NCI-H2029 (cell line): Measurements from ENCODE around the gene MFAP5.
"Not testable (repeated sequence)": the region's sequence is repeated elsewhere in the genome, so short reads cannot be mapped to it uniquely, and the experiment has no call there.

Source experiments
- DNase-seq: peaks from one replicate; lab custom pipeline; 2025; lab: John Stamatoyannopoulos, UW

MFAP5 gene

DNA sequence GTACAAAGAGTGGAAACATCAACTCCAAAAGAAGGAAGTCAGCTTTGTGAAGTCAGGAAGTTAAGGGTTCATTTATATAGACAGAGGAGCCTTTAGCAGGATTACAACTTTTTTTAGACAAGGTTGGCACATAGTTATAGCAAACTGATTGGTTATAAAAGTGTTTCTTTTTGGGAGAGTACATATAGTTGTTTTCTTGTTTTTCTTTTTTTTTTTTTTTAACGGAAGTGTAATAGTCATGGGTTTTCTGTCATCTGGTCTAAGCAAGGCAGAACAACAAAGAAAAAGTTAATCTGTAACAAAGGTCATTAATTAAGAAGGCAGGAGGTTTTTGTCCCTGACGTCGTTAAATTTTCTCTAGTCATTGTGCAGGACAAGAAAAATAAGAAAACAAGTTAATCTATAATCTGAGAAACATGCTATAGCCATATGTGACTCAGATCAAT, 13.0 kb upstream of the MFAP5 start:
- DNase-seq: no peak

DNA sequence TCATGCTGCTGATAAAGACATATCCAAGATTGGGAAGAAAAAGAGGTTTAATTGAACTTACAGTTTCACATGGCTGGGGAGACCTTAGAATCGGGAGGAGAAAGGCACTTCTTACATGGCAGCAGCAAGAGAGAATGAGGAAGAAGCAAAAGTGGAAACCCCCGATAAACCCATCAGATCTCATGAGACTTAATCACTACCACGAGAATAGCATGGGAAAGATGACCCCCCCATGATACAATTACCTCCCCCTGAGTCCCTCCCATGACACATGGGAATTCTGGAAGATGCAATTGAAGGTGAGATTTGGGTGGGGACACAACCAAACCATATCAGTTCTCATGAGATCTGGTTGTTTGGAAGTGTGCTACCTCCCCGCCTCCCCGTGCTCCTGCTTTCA, 9.8 kb upstream of the MFAP5 start:
- DNase-seq: no peak

- DNase-seq: no peak
These were observed 5.8 kb upstream of the MFAP5 start for GRCh38 chr12:8668441-8668840.

DNA sequence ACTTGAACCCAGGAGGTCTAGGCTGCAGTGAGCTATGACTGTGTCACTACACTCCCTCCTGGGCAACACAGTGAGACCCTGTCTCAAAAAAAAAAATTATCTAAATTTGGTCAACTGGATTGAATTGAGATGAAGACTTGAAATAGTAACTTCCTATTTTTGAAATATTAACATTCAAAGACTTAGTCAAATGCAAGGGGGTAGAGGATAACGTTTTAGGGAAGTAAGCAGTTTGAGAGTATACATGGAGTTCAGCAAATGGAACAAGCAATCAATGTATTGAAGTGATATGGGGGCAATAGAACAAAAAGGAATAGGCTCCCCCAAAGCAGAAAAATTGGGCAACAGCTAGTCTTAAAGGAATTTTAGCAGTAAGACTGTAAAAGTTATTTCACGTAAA, 4.6 kb upstream of the MFAP5 start:
- DNase-seq: no peak

GRCh38 chr12:8665759-8666158, 3.1 kb upstream of the MFAP5 start:
- DNase-seq: no peak

DNA sequence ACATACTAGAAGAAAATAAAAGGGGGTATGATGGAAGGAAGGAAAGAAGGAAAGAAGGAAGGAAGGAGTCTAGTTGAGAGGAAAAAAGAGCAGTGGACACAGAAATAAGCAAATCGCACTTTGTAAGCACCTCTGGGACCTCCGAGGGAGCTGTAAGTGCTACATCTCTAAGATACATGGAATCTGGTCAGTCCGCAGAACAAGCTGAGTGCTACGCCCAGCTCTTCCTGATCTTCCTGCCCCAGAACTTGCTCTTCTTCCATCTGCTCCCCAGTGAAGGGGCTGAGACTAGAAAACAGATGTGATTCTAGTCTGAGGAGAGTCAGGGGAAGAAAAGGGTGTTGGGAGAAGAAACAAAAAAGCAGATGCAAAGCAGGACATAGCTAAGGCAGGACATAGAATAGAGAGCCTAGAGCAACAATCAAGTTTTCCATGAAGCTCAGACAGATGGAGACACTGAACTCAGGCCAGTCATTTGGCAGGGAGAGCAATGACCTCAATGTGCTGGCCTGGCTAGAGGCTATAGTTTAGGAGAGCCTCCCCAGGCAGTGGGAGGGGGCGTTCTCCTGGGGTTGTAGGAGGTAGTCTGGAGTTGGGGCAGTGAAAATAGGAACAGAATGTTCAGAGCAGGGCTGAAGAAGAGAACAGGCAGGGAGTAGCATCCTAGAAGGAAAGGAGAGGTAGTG, 1.7 kb upstream of the MFAP5 start:
- no peak for DNase-seq

GRCh38 chr12:8661751-8662150, 875 bp downstream of the MFAP5 start:
- no peak for DNase-seq

DNA sequence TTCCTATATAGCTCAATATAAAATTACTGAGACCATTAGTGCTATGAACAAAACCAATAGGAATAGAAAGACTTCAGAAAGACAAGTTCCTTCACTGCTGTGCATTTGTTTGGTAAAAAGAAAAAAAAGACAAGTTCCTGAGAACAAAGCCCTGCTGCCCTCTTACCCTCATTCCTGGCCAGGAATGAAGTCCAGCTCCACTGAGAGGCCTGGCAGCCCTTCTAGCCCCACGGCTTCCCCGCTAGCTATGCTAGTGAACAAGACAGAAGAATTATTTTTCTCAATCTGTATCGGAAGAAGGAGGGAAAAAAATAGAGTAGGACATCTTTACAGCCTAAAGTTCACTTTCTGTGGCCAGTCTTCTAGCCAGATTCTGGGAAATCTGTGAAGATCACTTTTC, 1.6 kb downstream of the MFAP5 start:
- DNase-seq: no peak

- DNase-seq: no peak
These were observed 4.3 kb downstream of the MFAP5 start for GRCh38 chr12:8658346-8658745.

DNA sequence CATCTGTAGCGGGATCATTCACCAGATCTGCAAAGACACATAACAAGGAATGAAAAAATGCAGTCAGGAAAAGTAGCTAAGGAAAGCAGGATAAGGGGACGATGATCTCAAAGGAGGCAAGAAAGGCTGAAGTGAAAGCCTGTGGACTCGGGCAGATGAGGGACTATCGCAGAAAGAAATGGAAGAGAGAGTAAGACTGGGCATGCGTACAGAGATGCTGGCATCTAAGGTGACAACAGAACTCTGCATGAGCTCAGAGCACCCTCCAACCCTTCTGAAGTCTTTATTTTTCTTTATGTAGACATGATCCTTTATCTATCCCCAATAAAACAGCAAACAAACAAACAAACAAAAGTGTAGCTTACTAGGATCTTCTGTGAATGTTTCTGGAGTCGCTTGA, 7.2 kb downstream of the MFAP5 start:
- DNase-seq: no peak

GRCh38 chr12:8648576-8649205, 13.9 kb downstream of the MFAP5 start:
- no peak for DNase-seq

DNA sequence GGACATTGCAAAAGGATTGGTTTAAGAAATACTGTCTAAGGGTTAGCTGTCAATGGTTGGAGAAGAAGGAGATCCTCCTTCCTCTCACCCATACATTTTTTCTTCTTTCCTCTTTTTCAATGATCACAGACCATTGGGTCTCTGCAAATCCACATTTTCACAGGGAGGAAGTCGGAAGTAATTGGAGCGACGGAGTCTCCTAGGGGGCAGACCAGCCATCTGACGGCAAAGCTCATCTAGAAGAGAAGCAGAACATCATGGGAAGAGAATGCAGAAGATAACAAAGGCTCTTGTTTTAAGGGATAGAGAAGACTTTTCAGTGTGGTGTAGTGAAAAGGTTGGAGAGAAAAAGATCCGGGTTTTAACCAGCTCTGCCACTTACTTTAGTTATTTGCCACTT, 14.7 kb downstream of the MFAP5 start:
- no peak for DNase-seq

GRCh38 chr12:8644345-8645248, 18.0 kb downstream of the MFAP5 start:
- no peak for DNase-seq

GRCh38 chr12:8642775-8643174, 19.9 kb downstream of the MFAP5 start:
- no peak for DNase-seq

DNA sequence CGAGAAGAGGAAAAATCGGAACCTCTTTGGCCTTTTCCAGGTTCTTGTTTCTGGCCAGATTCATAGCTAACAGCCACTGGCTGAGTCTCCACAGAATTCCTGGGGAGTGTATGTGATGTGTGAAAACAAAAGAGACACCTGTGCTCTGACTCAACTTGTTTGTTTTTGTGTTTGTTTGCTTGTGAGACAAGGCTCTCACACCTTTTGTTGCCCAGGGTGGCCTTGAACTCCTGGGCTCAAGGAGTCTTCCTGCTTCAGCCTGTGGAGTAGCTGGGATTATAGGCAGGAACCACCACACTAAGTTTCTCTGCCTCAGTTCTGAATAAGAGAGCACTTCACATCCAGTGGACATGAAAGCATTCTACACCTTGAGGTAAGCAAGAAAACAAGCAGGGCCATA, 22.7 kb downstream of the MFAP5 start:
- no peak for DNase-seq

- no peak for DNase-seq
These were observed 23.7 kb downstream of the MFAP5 start for GRCh38 chr12:8638951-8639350.

DNA sequence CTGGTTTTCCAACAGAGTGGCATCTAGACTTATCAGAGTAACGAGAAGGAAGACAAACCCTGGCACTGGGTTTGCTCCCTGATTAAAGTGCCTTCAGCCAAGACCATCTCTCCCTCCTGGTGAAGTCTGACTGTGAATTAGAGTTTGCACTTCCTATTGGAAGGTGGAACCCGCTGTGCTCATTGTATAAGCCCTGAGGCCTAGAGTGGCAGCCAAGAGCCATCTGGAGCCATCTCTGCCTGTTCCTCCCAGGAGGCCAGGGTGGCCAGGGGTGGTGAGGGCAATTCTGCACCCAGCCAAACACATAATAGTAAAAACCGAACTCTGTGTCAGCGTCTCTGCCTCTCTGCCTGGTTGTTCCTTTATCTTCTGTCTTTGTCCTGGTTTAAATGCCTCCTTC, 25.0 kb downstream of the MFAP5 start:
- no peak for DNase-seq

DNA sequence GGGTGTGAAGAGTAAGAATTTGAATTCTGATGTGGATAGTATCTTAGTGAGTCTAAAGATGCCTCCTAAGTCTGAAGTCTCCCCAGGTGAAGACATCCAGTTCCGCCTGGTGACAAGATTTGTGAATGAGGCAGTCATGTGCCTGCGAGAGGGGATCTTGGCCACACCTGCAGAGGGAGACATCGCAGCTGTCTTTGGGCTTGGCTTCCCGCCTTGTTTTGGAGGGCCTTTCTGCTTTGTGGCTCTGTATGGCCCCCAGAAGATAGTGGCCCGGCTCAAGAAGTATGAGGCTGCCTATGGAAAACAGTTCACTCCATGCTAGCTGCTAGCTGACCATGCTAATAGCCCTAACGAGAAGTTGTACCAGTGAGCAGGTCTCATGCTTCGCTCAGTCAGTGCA, 25.4 kb downstream of the MFAP5 start:
- no peak for DNase-seq

- DNase-seq: no peak
These were observed 26.0 kb downstream of the MFAP5 start for GRCh38 chr12:8636581-8636980.

DNA sequence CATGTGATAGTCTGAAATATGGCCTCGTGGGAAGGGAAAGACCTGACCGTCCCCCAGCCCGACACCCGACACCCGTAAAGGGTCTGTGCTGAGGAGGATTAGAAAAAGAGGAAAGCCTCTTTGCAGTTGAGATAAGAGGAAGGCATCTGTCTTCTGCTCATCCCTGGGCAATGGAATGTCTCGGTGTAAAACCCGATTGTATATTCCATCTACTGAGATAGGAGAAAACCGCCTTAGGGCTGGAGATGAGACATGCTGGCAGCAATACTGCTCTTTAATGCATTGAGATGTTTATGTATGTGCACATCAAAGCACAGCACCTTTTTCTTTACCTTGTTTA, 26.6 kb downstream of the MFAP5 start:
- DNase-seq: not testable (repeated sequence)

GRCh38 chr12:8635342-8636006, 27.2 kb downstream of the MFAP5 start:
- not testable (repeated sequence) for DNase-seq

DNA sequence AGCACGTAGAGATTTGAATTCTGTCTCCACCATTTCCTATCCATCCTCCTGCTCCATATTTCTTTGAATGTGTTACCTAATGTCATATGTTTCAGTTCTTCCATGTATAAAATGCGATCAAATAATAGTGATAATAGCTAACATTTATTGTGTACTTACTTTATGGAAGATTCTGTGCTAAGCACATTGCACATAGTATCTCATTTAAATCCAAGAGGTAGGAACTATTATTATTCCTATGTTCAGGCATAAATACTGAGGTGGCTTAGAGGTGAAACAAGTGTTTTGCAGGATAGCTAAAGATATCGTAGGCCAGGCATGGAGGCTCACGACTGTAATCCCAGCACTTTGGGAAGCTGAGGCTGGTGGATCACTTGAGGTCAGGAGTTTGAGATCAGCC, 32.5 kb downstream of the MFAP5 start:
- DNase-seq: no peak
